HCT116 (cell line): Measurements from ENCODE around the gene COX20. TPM values are rescaled to one million over a fixed set of nuclear protein-coding genes. Genes with fewer than 3 reads are reported as not detected.

Source experiments
- ATAC-seq: fragments of 200-7000 bp; cut with Tn5 transposase; 2 replicates; pipeline ENCODE4 v1.9.1; 2020; ENCODE audit warnings: mild to moderate bottlenecking, moderate library complexity
- BruUV-seq: library from RNA; stranded (reverse); fragments of 400-500 nt; replicated peaks from 2 replicates; lab custom pipeline; 2021; lab: Mats Ljungman, UMichigan
- CTCF ChIA-PET: fragments of 300-600 bp; sonication (Branson Sonifier 250); formaldehyde crosslinking; loops from one replicate; lab custom pipeline; 2021; ENCODE audit warnings: antibody characterized with exemption; lab: Charles Lee
- POLR2A ChIA-PET: fragments of 300-600, 350-600 bp; sonication (Branson Sonifier 250); formaldehyde crosslinking; loops from one replicate; lab custom pipeline; 2021; ENCODE audit warnings: antibody characterized with exemption; lab: Charles Lee
- RAD21 ChIA-PET, 2 experiments: fragments of 300-600 bp; sonication (Branson Sonifier 250); formaldehyde crosslinking; loops; one replicate each; lab custom pipeline; 2023; ENCODE audit warnings: low total read pairs in 2 of 2; ENCODE audit not compliant: uncharacterized antibody in 2 of 2, unreplicated experiment in 2 of 2, low non-redundant PET in 1 of 2; lab: Charles Lee
- DNase-seq: peaks from one replicate; pipeline ENCODE4 v3.0.0-alpha.2; 2010; ENCODE audit warnings: low read depth, low spot score
- H2AFZ ChIP-seq: fragments of 200-600 bp; shearing (Covaris generic), sonication (generic); 2 replicates; pipeline ENCODE4 v1.6.1; 2017; ENCODE audit warnings: low read depth, mixed run types, mixed read lengths, antibody characterized with exemption, low read length; ENCODE audit not compliant: poor library complexity, severe bottlenecking
- H3K27ac ChIP-seq: 2 replicates; pipeline ENCODE4 v1.5.1; 2012; ENCODE audit warnings: low read depth, low read length
- H3K27me3 ChIP-seq: fragments of 200-600 bp; sonication (generic); 2 replicates; pipeline ENCODE4 v1.6.1; 2016; ENCODE audit warnings: mixed run types, low read length, mixed read lengths; ENCODE audit not compliant: insufficient read depth
- H3K36me3 ChIP-seq, 2 experiments: fragments of 200-500 bp in 1 of 2; fragments of 200-600 bp in 1 of 2; sonication (Bioruptor generic) in 1 of 2; sonication (generic) in 1 of 2; 2 replicates each; pipeline versions ENCODE4 v1.5.1 to v1.6.1; 2014 to 2016; ENCODE audit warnings: low read length in 2 of 2, inconsistent platforms in 1 of 2, mixed read lengths in 1 of 2, mixed run types in 1 of 2; ENCODE audit not compliant: insufficient read depth in 2 of 2, control insufficient read depth in 1 of 2
- H3K4me1 ChIP-seq, 2 experiments: fragments of 200-600 bp in 1 of 2; sonication (generic) in 1 of 2; 2 replicates each; pipeline versions ENCODE4 v1.5.1 to v1.6.1; 2012 to 2017; ENCODE audit warnings: low read length in 2 of 2, inconsistent platforms in 1 of 2, mild to moderate bottlenecking in 1 of 2, mixed read lengths in 1 of 2, mixed run types in 1 of 2, moderate library complexity in 1 of 2; ENCODE audit not compliant: insufficient read depth in 2 of 2, control insufficient read depth in 1 of 2
- H3K4me2 ChIP-seq: fragments of 200-600 bp; sonication (generic); 2 replicates; pipeline ENCODE4 v1.6.1; 2017; ENCODE audit warnings: mixed run types, low read length, mixed read lengths
- H3K4me3 ChIP-seq, 2 experiments: fragments of 200-600 bp in 1 of 2; sonication (generic) in 1 of 2; replicated peaks in 1 of 2; 2 replicates each; pipeline ENCODE4 v1.5.1; 2011 to 2016; ENCODE audit warnings: low read length in 2 of 2, control low read depth in 1 of 2, low read depth in 1 of 2, mild to moderate bottlenecking in 1 of 2, mixed read lengths in 1 of 2, mixed run types in 1 of 2
- H3K79me2 ChIP-seq: fragments of 200-600 bp; sonication (generic); 2 replicates; pipeline ENCODE4 v1.6.1; 2017; ENCODE audit warnings: mild to moderate bottlenecking, mixed run types, low read length, moderate library complexity, mixed read lengths; ENCODE audit not compliant: insufficient read depth
- H3K9ac ChIP-seq: fragments of 200-600 bp; sonication (generic); 2 replicates; pipeline ENCODE4 v1.6.1; 2016; ENCODE audit warnings: low read length, mixed read lengths
- H3K9me2 ChIP-seq: fragments of 200-600 bp; sonication (generic), shearing (Covaris generic); 2 replicates; pipeline ENCODE4 v1.6.1; 2017; ENCODE audit warnings: mixed run types, mild to moderate bottlenecking, moderate library complexity; ENCODE audit not compliant: insufficient read depth
- H3K9me3 ChIP-seq, 2 experiments: fragments of 200-500 bp in 1 of 2; fragments of 200-600 bp in 1 of 2; sonication (Bioruptor generic) in 1 of 2; sonication (generic) in 1 of 2; 2 replicates each; pipeline ENCODE4 v1.6.1; 2014 to 2017; ENCODE audit warnings: low read length in 2 of 2, mixed read lengths in 2 of 2, inconsistent platforms in 1 of 2, low read depth in 1 of 2, mild to moderate bottlenecking in 1 of 2, mixed run types in 1 of 2, moderate library complexity in 1 of 2; ENCODE audit not compliant: control insufficient read depth in 1 of 2, insufficient read depth in 1 of 2
- H4K20me1 ChIP-seq: fragments of 200-600 bp; sonication (generic), shearing (Covaris generic); 2 replicates; pipeline ENCODE4 v1.6.1; 2017; ENCODE audit warnings: mixed run types, mild to moderate bottlenecking, moderate library complexity; ENCODE audit not compliant: insufficient read depth
- CBX3 ChIP-seq: IDR thresholded peaks from 2 replicates; pipeline ENCODE4 v1.6.1; 2012; ENCODE audit warnings: low read depth
- CEBPB ChIP-seq: IDR thresholded peaks from 2 replicates; pipeline ENCODE4 v1.6.1; 2012; ENCODE audit warnings: low read depth
- EGR1 ChIP-seq: IDR thresholded peaks from 2 replicates; pipeline ENCODE4 v1.6.1; 2012; ENCODE audit warnings: low read depth
- ELF1 ChIP-seq: IDR thresholded peaks from 2 replicates; pipeline ENCODE4 v1.6.1; 2012; ENCODE audit warnings: low read depth, borderline replicate concordance
- JUND ChIP-seq: IDR thresholded peaks from 2 replicates; pipeline ENCODE4 v1.6.1; 2012
- POLR2A ChIP-seq: IDR thresholded peaks from 2 replicates; pipeline ENCODE4 v1.7.0; 2011; ENCODE audit warnings: borderline replicate concordance; ENCODE audit not compliant: insufficient read depth, insufficient read length; ENCODE audit errors: extremely low read depth
- RAD21 ChIP-seq: IDR thresholded peaks from 2 replicates; pipeline ENCODE4 v1.6.1; 2012; ENCODE audit warnings: low read depth, mild to moderate bottlenecking
- SIN3A ChIP-seq: IDR thresholded peaks from 2 replicates; pipeline ENCODE4 v1.6.1; 2012; ENCODE audit warnings: low read depth
- SP1 ChIP-seq: IDR thresholded peaks from 2 replicates; pipeline ENCODE4 v1.6.1; 2012; ENCODE audit warnings: low read depth
- TCF7L2 ChIP-seq: IDR thresholded peaks from 2 replicates; pipeline ENCODE4 v1.7.0; 2011; ENCODE audit warnings: borderline replicate concordance, inconsistent platforms; ENCODE audit not compliant: insufficient read depth, insufficient read length; ENCODE audit errors: extremely low read depth
- YY1 ChIP-seq: IDR thresholded peaks from 2 replicates; pipeline ENCODE4 v1.6.1; 2011; ENCODE audit warnings: low read length, low read depth, moderate library complexity, mild to moderate bottlenecking; ENCODE audit not compliant: insufficient replicate concordance; ENCODE audit errors: extremely low read depth
- ZFX ChIP-seq: fragments of 450-650 bp; IDR thresholded peaks from 2 replicates; pipeline ENCODE4 v1.6.1; 2017
- intact Hi-C: fragments of 100-400 bp; cut with micrococcal nuclease; formaldehyde crosslinking; loops from 2 replicates; pipeline ENCODE4 v1.10.0; 2022
- total RNA-seq: library from RNA; stranded (reverse); gene quantifications from one replicate; pipeline ENCODE4 v1.2.1, GENCODE V29; 2021; ENCODE audit not compliant: unreplicated experiment
- TF ChIP-seq, protein P1 (sequence below): IDR thresholded peaks from 2 replicates; pipeline ENCODE4 v1.6.1; 2011; ENCODE audit warnings: mild to moderate bottlenecking, low read length, moderate library complexity; ENCODE audit not compliant: insufficient replicate concordance; ENCODE audit errors: extremely low read depth
- TF ChIP-seq, protein P2 (sequence below): IDR thresholded peaks from 2 replicates; pipeline ENCODE4 v1.6.1; 2012; ENCODE audit warnings: low read depth

COX20 gene
- total RNA-seq, 1 experiment from 2014 or later: 48.1 TPM

DNA sequence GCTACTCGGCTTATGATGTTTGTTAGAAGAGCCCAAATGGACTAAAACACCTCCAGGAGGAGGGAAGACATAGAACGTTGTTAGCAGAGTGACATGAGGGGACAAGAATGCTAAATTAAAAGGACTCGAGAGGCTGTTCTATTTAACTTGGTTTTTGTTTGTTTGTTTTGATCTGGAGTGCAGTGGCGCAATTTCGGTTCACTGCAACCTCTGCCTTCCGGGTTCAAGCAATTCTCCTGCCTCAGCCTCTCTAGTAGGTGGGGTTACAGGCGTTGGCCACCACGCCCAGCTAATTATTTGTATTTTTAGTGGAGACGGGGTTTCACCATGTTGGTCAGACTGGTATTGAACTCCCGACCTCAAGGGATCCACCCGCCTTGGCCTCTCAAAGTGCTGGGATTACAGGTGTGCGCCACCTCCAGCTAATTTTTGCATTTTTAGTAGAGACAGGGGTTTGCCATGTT lies 33.9 kb downstream of the COX20 start (continued):
- no peak for TF ChIP-seq TCF7L2

DNA sequence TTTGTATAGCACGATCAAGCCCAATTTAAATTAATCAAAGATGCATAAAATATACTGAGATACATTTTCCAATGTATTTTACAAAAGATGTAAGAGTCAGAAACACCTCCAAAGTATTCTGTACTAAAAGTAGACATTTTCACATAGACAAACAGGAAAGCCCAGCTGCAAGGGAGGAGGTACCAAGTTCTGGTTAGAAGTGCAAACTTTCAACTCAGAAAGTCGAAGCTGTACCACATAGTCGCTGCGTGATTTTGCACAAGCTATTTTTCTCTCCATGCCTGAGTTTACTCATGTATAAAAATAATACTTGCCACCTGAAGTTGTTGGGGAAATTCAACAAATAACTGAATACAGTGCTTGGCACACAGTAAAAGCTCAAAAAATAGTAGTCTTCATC lies 34.5 kb downstream of the COX20 start:
- Histone ChIP-seq H3K79me2 (no peaks in the 10 kb centered on the region), H4K20me1 (no peaks in the 10 kb centered on the region), H2AFZ (no peak overlapping the region), H3K4me1 (peaks cover 6 to 9% of the 10 kb centered on the region in 2 experiments), H3K27ac (no peak overlapping the region), H3K9ac (no peak overlapping the region), H3K4me2 (no peak overlapping the region), H3K27me3 (no peaks in the 10 kb centered on the region), H3K36me3 (no peaks in the 10 kb centered on the region), H3K4me3 (no peak overlapping the region), H3K9me2 (no peaks in the 10 kb centered on the region), H3K9me3 (no peaks in the 10 kb centered on the region)
- TF ChIP-seq EGR1 (no peak), CEBPB (no peak), ZFX (no peak), SP1 (no peak), JUND (no peak)
- intact Hi-C loops: no loop called here
- ChIA-PET POLR2A (no interaction called here), RAD21 (no interaction called here), CTCF (no interaction called here)
- ATAC-seq (no peak), DNase-seq (no peak)
- BruUV-seq: no TSS peak

DNA sequence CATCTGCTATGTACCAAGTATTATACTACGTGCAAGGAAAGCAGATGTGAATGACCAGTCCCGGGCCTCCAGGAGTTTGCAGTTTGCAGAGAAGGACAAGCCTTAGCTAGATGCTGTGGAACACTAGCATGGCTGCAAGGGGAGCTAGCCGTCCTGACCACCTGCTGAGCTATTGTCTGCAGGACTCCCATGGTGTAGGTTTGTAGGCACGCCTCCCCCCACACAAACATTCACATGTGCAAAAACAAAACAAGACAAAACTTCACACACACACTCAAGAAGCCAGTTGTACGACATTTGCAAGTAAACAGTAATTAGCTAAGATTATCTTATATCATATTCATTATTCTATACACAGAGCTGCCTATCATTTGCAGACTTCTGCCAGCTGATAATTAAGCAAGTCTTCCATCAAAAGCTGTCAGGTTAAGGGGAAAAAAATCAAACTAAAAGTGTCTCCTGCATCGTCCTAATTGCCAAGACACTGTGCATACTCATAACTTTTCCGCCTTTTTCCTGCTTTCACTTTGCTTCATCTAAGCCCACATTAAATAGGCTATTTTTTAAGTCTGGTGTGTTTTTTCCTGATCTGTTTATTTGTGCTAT lies 39.6 kb downstream of the COX20 start:
- no peaks in the 10 kb centered on the region for H3K9me2 ChIP-seq
- H3K9me3 ChIP-seq: no peaks in the 10 kb centered on the region
- peaks cover 3 to 8% of the 10 kb centered on the region in 2 experiments; a peak in 3 of 4 replicates for H3K4me1 ChIP-seq
- ChIA-PET CTCF (no interaction called here), POLR2A (interaction anchor here (0.9 kb wide), 1 partner anchor 12 kb away, joined by 3 read pairs; no protein-coding TSS in a partner anchor), RAD21 (no interaction called here)
- no peaks in the 10 kb centered on the region for H3K36me3 ChIP-seq
- no peak overlapping the region for H2AFZ ChIP-seq
- ATAC-seq (no peak), DNase-seq (no peak)
- no peaks in the 10 kb centered on the region for H3K79me2 ChIP-seq
- H3K4me3 ChIP-seq: no peak overlapping the region
- H3K27me3 ChIP-seq: no peaks in the 10 kb centered on the region
- H3K27ac ChIP-seq: no peak overlapping the region
- no peak overlapping the region for H3K9ac ChIP-seq
- BruUV-seq: no TSS peak
- no peaks in the 10 kb centered on the region for H4K20me1 ChIP-seq
- no peak overlapping the region for H3K4me2 ChIP-seq
- intact Hi-C loops: no loop called here
- TF ChIP-seq CBX3 (no peak), SP1 (no peak), RAD21 (no peak), SIN3A (no peak), YY1 (no peak), TCF7L2 (no peak), ELF1 (no peak), POLR2A (no peak)
- TF ChIP-seq, protein P1, sequence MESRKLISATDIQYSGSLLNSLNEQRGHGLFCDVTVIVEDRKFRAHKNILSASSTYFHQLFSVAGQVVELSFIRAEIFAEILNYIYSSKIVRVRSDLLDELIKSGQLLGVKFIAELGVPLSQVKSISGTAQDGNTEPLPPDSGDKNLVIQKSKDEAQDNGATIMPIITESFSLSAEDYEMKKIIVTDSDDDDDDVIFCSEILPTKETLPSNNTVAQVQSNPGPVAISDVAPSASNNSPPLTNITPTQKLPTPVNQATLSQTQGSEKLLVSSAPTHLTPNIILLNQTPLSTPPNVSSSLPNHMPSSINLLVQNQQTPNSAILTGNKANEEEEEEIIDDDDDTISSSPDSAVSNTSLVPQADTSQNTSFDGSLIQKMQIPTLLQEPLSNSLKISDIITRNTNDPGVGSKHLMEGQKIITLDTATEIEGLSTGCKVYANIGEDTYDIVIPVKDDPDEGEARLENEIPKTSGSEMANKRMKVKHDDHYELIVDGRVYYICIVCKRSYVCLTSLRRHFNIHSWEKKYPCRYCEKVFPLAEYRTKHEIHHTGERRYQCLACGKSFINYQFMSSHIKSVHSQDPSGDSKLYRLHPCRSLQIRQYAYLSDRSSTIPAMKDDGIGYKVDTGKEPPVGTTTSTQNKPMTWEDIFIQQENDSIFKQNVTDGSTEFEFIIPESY: no peak
- TF ChIP-seq, protein P2, sequence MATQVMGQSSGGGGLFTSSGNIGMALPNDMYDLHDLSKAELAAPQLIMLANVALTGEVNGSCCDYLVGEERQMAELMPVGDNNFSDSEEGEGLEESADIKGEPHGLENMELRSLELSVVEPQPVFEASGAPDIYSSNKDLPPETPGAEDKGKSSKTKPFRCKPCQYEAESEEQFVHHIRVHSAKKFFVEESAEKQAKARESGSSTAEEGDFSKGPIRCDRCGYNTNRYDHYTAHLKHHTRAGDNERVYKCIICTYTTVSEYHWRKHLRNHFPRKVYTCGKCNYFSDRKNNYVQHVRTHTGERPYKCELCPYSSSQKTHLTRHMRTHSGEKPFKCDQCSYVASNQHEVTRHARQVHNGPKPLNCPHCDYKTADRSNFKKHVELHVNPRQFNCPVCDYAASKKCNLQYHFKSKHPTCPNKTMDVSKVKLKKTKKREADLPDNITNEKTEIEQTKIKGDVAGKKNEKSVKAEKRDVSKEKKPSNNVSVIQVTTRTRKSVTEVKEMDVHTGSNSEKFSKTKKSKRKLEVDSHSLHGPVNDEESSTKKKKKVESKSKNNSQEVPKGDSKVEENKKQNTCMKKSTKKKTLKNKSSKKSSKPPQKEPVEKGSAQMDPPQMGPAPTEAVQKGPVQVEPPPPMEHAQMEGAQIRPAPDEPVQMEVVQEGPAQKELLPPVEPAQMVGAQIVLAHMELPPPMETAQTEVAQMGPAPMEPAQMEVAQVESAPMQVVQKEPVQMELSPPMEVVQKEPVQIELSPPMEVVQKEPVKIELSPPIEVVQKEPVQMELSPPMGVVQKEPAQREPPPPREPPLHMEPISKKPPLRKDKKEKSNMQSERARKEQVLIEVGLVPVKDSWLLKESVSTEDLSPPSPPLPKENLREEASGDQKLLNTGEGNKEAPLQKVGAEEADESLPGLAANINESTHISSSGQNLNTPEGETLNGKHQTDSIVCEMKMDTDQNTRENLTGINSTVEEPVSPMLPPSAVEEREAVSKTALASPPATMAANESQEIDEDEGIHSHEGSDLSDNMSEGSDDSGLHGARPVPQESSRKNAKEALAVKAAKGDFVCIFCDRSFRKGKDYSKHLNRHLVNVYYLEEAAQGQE: no peak
